NCI-H446 (cell line): Measurements from ENCODE around the gene SLC9A3.

Experiments used
- DNase-seq, 2 experiments: peaks; one replicate each; lab custom pipeline; 2025; lab: John Stamatoyannopoulos, UW

Gene SLC9A3

DNA sequence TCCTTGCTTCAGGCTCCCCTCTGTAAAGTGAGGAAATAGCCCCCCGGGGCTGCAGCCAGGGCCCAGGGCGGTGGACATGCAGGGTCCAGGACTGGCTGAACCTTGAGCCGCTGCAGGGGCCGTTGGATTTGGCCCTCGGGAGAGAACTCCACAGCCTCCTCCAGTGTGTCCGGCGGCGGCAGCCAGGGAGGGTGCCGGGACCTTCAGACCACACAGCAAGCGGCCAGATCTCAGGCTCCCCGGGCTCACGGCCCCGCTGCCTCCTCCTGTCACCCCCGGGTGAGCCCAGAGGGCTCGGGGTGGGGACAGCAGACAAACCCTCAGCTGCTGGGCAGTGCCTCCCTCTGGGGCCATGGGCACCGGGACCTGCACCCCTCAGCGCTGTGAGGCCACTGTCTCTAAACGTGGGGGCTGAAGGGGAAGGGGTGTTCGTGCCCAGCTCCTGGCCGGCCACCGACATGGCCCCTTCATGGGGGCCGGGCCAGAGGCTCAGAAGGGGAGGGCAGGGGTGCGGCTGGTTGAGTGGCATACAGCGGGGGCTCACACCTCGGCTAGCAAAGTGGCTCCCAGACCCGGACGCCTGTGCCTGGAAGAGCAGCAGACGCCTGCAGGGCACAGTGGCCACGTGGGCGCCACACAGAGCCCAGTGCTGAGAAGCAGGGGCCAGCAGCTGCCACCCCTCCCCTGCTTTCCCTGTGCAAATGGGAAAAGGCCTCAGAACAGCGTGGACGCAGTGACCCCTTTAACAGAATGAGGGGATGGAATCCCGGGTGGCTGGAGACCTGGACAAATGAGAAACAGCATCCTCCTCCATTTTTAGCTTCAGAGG lies 19.7 kb downstream of the SLC9A3 start:
- DNase-seq, result no peak

DNA sequence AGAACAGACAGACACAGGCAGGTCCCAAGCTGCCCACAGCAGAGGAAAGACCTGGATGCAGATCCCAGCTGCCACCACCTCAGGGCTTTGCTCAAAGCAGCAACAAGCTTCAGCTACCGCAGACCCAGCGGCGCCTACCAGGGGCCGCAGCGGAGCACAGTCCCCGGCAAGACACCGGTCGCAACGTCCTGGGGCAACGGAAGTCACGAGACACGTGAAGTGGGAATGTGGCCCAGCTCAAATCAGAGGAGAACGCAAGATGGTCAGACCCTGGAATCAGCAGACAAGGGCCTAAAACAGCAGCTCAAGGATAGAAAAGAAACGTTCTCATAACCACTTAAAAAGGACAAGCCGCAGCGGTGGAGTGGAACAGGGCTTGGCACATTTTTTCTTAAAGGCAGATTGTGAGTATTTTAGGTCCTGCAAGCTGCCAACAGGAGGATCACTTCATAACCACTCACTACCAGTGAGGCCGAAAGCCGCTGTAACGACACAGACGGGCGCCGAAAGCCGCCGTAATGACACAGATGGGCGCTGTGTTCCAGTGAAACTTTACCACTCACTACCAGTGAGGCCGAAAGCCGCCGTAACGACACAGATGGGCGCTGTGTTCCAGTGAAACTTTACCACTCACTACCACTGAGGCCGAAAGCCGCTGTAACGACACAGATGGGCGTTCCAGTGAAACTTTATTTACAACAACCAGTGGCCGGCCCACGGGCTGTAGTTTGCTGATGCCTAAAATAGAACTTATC lies 21.7 kb downstream of the SLC9A3 start:
- no peak for DNase-seq

DNA sequence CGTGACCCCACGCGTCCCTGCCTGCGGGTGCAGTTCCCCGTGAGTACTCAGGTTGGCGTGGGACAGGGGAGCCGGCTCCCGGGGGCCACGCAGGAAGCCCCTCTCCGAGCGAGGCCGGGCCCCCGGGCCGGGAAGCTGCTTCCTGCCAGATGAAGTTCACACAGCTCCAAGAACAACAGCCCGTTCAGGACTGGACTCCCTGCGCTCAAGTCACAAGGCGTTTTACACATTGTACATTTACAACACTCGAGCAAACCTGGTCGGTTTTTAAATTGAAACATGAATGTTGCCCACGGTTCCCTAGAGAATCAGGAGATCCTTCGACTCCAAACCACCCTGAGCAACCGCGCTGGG lies 22.4 kb downstream of the SLC9A3 start:
- DNase-seq, result no peak

DNA sequence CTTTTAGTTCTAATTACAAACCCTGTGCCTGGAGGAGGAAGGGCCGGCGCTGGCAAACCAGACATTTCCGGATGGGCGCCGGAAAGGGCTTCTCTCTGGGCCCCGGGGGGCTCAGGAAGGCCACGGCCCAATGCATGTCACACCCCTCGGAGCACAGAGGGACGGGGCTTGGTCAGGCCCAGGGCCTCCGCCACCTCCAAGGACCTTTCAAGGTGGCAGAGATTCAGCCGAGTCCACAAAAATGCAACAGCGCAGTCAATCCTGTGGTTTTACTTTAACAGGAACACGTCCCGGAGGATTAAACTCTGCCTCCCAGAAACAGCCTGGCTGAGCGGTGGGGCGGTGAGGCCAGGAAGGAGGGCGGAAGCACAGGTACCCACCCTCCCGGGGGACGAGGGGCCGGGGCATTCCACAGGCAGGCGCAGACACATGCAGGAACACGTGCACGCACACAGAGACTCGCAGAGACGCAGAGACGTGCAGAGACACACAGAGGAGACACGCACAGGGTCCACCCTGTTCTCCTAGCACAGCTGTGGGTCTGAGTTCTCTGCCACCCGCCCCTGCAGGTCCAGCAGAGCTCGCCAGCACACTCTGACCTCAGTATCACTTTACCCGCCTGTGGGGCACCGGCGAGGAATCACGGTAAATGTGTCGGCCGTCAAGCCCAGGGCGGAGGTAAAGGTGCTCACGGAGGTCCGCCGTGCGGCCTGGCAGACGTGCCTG lies 23.0 kb downstream of the SLC9A3 start:
- DNase-seq, result no peak

DNA sequence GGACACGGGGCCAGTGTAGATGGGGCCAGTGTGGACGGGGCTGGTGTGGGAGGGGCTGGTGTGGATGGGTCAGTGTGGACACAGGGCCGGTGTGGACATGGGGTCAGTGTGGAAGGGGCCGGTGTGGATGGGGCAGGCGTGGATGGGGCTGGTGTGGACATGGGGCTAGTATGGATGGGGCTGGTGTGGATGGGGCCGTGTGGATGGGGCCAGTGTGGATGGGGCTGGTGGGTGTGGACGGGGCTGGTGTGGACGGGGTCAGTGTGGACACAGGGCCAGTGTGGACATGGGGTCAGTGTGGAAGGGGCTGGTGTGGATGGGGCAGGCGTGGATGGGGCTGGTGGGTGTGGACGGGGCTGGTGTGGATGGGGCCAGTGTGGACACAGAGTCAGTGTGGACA lies 23.8 kb downstream of the SLC9A3 start:
- no peak for DNase-seq

DNA sequence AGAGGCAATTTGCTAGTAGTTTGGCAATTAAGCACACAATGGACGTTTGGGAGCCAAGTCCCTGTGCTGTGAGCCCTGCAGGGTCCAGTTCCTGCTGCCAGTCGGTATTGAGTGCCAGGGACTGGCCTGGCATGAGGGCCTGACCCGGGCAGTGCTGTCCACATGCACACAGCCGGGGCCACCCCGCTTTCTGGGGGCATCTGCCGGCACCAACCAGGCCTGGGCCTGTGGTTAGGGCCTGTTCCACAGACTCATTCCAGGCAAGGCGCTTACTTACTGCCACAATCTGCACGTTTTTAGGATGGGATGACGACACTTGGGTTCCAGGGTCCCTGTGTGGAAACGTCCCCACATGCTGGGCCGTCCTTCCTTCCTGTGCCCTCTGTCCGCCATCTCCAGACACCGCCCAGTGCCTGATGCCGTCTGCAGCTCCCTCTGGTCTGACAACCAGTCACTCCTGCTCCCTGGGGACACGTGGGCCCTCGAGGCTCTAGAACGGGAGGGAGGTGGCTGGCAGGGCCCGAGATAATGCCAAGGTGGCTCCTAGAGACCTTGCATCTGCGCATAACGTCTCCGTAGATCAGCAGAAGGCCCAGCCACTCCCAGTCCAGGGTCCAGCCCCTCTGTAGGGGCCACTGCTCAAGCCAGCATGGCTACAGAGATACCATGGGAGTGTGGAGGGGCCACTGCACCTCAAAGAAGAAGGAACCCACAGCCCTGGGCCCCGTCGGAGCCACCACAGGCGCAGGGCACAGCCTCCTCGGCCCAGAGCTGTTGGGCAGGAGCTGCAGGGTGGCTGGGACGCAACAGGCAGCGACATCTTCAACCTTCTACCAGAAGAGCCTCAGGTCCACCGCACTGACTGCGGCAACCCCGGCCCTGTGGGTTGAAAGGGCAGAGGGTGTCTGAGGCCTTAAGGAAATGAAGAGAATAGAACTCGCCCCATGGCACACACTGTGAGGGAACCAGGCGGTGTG lies 24.7 kb downstream of the SLC9A3 start:
- no peak for DNase-seq

DNA sequence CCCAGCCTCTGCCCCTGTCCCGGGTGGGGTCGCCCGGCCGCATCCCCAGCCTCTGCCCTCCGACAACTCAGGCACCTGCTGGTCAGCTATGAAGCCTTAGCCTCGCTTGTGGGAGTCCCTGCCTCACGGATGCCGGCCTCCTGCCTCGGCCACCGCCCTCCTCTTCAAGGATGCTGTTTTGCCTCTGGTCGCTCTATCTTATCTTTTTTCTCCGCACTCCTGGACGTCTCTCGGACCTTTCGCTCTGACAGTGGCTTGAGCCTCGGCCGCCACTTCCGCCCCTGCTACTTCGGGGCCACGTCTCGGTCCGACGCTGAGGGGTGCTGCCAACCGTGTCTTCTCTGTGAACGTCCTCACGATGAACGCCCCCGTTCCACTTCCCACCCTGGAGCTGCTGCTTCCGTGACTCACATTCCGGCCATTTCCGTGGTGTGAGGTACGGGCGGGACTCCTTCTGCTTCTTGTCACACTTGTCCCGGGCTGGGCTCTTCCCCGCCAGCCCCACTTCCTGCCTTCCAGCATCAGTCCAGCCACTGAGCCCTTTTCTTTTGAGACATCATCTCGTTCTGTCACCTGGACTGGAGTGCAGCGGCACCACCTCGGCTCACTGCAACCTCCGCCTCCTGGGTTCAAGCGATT lies 26.3 kb downstream of the SLC9A3 start:
- no peak for DNase-seq

DNA sequence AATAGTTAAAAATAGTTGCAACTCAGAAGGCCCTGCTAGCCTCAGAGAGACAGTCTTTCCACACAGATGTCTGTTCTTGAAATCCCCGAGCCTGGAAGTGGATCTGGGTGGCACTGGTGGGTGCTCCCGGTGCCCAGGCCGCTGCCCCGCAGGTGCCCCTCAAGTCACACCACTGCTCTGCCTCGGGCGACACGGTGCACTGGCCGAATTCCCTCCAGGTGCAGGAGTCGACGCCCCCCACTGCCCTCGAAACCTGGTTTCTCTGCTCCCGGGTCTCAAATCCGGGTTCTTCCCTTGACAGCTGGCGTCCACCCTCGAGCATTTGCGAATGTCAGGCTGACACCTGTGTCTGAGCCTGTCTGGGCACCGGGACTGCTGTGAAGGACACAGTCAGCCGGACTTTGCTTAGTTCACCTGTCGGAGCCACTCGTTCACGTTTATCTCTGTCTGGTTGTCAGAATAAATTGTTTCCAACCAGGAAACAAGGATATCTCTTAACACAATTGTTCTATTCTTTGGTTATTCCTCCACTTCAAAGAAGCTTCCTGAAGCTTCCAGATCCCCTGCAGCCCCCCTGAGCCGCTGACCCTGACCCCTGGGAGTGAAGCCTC lies 27.1 kb downstream of the SLC9A3 start:
- DNase-seq, result no peak

DNA sequence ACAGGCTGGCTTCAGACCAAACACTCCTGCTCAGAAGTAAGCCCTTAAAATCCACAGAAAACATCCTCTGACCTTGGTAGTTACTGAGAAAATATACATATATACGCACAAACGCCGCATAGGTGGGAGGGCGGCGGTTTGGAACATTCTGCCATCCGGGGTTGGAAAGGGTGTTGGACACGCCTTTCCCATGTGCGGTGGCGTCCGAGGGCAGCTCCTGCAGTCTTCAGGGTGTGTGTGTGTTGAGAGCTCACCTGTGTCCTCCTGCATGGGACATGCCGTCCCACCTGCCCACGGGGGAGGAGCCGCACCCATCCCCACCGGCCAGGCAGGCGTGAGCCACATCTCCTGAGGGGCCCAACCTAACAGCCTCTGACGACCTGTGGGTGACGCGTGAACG lies 28.2 kb downstream of the SLC9A3 start:
- DNase-seq, result no peak

DNA sequence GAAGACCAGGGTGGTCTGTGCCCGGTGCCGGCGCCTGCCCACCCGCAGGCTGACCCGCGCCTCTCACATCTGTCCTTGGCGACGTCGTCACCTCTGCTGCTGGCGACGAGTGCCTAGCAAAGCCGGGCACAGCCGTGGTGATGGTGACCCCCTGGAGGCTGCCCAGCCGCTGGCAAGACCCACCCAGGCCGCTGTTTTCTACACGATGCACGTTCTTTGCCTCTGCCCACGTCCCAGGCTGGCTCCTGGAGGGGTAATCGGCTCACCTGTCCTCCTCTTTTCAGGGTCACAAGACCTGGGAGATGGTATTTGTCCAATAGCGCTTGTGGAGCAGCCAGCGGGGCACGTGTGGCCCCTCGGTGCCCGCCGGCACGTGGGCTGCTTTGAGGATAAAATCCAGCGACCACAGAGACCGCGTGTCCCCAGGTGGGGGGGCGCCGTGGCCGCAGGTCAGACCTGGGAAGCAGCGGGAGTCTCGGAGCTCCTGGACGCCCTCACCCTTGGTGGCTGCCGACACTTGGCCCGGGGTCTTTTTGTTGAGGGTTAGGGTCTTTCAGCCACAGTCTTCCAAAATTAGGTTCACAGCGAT lies 29.5 kb downstream of the SLC9A3 start:
- no peak for DNase-seq

DNA sequence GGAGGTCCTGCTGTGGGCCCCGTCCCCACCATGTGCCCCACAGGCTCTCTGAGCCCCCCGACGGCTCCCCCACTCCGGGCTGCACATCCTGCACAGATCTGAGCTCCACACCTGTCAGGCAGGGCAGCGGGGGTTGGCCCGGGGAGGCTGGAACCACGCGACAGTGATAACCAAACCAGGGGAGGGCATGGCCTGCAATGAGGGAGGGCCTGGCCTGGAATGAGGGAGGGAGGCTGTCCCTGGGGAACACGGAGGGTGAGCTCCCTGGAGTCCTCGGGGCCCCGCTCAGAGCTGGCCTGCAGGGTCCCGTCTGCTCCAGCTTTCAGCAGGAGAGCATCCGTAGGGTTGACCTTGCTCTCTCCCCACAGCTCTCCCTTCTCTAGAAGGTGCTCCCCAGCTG lies 30.5 kb downstream of the SLC9A3 start:
- no peak for DNase-seq

DNA sequence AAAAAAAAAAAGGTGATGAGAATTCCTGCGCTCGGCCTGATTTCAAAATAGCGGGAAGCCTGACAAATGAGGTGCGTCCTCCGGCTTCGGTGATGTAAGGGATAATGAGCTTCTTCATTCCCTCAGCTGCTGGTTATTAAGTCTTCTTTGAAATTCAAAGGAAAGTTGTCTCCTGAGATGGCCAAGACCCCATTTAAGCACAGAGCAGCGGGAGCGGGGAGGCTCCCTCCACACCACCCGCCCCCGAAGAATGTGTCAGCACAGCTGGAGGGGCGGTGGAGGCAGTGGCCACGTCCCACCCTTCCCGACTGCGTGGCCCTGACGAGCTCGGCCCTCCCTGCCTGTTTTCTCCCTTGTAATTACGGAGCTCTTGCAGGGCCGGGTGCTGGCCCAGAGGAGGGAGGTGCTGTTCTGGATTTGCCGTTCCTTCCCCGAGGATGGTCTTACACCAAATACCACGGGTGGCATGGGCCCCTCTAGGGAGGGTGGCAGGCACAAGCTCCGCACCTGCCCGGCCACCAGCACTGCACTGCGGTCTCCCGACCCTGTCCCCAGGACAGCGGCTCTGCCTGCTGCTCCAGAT lies 31.0 kb downstream of the SLC9A3 start:
- DNase-seq, result no peak

DNA sequence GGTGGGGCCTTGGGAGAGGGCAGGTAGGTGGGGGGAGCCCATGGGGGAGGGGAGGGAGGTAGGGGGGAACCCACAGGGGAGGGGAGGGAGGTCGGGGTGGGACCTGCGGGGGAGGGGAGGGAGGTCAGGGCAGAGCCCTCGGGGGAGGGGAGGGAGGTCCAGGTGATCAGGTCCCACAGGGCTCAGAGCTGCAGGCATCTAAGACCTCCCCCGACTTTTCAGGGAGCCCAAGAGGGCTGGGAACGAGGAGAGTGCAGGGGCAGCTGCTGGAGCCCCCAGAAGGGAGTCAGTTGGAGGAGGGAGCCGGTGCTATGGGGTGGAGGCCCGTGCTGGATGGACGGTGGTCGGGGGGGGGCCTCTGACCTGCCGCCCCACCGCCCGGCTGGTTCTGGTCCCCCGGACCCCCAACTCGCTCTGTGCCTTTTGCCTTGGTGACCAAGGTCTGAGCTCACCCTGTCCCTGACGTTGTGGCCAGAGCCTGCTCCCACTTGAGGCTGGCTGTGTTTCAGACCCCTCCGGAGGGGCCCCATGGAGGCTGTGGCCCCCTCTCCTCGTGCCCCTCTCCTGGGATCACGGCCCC lies 31.8 kb downstream of the SLC9A3 start:
- DNase-seq, result no peak

DNA sequence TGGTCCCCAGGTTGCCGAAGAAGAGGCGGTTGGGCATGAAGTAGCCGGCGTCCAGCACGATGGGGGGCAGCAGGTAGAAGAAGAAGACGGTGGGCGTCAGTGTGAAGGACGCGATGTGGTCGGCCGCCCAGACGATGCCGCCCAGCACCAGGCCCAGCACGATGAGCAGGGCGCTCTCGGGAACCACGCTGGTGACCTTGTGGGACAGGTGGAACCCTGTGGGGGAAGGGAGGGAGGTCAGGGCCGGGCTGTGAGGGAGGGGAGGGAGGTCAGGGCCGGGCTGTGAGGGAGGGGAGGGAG lies 32.4 kb downstream of the SLC9A3 start:
- no peak for DNase-seq

DNA sequence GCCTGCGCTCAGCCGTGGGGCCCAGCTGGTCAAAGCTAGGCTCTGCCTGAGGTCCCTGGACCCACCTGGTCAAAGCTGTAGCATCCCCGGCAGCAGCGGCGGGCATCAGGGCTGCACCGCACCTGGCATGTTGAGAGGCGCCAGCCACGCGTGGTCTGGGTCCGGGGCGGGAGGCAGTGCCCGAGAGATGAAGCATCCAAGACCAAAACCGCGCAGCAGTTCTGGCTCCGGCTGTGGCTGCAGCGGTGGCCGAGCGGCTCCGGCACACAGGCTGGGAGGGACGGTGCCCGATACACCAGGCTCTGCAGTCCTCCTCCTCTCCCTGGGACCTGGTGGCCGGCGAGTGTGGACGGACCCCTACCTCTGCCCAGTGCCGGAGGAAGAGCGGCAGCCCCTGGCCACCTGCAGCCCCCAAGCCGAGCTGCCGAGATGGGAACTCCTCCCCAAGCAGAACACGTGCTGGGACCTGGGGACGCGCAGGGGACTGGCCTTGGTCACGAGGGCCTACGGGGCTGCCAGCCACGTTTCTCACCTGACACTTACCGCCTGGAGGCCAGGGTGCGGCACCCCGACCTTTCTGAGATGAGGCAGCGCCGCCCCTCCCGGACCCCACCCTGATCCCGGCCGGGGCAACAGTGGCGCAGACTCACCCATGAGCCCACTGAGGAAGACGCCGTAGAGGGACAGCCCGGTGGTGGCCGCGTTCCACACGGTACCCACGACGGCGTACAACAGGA lies 33.0 kb downstream of the SLC9A3 start:
- DNase-seq, result no peak

DNA sequence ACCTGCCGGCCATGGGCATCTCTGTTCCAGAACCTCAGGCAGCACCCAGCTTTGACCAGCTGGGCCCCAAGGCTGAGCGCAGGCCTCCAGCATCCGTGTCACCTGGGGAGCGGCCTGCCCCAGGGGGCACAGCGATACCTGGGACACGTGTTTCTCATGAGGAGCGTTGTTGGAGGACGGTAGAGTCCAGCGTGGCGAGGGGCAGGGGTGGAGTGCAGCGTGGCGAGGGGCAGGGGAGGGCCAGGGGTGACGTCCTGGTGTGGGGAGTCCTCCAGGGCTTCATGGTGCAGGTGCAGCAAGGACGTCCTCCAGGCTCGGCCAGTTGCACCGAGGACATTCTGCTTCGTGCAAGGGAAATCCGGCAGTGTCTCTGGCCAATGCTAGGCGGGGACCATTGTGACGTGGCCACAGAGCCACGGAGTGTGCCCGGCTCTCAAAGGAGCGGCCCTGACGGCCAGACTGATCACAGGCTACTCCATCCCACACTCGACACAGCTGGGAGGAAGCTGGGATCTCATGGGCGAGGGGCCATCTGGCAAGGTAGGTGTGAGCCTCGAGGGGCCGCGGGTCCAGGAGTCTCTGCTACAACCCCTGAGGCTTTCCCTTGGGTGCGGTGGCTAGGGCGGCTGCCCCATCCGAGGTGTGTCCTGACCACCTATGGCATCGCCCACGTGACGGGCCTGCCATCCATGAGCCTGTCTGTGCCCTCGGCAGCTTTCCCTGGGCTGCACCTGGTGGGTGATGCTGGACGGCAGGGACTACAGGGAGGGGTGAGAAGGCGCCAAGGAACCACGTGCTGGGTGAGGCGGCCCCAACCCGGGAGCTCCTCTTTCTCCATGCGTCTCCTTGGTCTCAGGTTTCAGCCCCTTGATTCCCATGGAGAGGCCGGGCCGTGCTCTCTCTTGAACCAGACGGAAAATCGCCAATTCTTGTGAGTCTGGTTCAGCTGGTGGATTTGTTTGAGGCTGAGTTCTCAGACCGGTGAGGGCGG lies 33.8 kb downstream of the SLC9A3 start:
- no peak for DNase-seq

DNA sequence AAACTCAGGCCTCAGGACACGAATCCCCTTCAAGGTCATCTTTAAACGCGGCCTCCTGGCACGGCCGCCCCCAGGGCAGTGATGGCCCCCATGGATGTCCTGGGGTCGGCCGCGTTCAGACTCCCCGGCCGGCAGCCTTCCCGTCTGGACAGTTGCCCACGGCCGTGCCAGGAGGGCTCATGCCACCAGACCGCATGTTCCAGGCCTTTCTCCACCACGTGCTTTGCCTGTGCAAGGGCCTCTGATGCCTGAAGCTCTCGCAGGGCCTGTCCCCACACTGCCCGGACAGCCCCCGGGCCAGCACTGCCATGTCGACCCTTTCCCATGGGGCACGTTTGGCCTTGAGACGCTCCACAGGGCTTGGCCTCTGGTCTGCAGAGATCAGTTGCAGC lies 34.6 kb downstream of the SLC9A3 start:
- no peak for DNase-seq
